ENCODE measurements around the gene WDR82.
"Not testable (repeated sequence)": the region's sequence is repeated elsewhere in the genome, so short reads cannot be mapped to it uniquely, and the experiment has no call there.

Gene WDR82

GRCh38 chr3:52288674-52289073, 10.2 kb upstream of the WDR82 start:
- no peak for DNase-seq

DNA sequence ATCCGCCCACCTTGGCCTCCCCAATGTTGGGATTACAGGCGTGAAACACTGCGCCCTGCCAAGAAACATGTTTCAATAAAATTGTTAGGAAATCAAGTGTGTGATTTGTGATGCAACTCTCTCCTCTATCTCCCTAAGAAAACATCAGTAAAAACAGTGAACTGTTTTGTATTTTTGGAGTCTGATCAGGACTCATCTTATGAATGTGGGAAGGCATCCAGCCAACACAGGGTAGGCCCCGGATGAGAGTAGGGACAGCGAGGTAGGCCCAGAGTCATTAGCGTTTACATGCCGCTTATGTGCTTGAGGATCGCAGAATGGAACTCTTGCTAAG, 8.3 kb upstream of the WDR82 start:
- no peak for DNase-seq

DNA sequence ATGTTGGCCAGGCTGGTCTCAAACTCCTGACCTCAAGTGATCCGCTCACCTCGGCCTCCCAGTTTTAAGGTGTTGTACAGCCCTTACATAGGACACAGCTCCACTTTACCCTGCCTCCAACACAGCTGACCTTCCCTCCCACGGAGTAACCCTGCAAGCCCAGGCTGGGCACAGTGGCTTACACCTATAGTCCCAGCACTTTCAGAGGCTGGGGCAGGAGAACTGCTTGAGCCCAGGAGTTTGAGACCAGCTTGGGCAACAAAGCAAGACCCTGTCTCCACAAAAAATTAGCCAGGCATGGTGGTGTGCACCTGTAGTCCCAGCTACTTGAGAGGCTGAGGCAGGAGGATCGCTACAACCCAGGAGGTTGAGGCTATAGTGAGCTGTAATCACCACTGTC, 5.6 kb upstream of the WDR82 start:
- DNase-seq, result not testable (repeated sequence)

DNA sequence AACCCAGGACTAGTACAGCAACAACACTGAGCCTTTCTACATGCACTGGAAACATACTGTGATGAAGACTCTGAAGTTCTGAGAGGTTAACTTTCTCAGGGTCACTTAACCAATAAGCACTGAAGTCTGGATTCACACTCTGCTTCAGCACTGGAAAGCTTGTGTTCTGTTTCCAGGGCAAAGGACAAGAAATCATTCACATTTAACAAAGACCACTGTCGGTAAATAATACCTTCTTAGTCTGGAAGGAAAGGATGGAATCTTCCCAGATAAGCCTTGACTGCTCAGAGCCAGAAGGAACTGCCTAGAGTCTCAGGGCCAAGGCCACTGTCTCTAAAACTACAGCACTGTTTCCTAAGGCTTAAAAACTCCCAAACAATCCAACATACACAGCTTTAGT, 4.9 kb upstream of the WDR82 start:
- no peak for DNase-seq

- peak in 1 of 2 experiments; percentile 29 for DNase-seq
These were observed 3.7 kb upstream of the WDR82 start for GRCh38 chr3:52281981-52282801.

GRCh38 chr3:52280050-52280461, 1.6 kb upstream of the WDR82 start:
- no peak for DNase-seq

- no peak for DNase-seq
These were observed 1.1 kb upstream of the WDR82 start for GRCh38 chr3:52279596-52279995.

GRCh38 chr3:52277972-52278509, 408 bp downstream of the WDR82 start:
- DNase-seq, result peak; percentile 58 to 64

DNA sequence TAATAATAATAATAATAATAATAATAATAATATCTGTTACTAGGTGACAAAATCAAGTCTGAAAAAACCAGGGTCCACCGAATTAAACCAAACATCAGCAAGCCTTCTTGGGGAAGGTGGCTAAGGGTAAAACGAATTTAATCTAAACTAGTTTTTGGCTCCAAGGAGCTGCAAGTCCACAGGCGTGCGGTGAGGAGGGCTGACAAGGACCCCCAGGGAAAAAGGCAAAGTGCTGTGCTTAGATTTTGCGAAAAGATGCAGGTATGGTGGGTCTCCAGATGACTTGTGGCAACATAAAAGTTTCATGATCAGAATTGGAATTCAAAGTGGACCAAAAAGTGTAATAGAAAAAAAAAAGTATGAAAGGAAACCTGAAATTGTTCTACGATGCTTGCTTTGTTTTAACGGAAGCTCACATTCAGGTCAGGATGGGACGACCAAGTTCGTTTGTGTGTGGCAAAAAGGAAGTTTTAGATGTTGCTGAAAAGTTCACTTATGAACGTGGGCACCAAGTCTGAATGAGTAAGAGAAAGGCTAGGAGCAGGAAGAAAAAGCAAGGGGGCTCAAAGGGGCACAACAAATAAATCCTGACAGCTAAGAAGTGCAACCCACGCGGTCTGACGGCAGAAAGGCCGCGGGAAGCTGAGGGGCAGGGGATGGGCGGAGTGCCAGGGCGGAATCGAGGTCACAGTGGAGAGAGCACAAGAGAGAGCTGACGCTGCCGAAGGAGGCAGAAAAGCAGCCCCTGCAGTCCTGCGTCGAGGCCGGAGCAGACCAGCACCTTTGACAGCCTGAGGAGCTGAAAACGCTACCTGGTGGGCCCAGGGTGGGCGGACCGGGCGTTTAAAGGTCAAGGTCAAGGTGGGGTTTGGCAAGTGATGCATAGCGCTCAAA, 1.1 kb downstream of the WDR82 start:
- DNase-seq, result peak; percentile 68 to 75

DNA sequence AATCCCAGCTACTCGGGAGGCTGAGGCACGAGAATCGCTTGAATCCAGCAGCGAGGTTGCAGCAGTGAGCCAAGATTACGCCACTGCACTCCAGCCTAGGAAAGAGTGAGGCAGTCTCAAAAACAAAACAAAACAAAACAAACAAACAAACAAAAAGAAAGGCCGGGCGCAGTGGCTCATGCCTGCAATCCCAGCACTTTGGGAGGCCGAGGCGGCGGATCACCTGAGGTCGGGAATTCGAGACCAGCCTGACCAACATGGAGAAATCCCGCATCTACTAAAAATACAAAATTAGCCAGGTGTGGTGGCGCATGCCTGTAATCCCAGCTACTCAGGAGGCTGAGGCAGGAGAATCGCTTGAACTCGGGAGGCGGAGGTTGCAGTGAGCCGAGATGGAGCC, 3.7 kb downstream of the WDR82 start:
- DNase-seq, result not testable (repeated sequence)

DNA sequence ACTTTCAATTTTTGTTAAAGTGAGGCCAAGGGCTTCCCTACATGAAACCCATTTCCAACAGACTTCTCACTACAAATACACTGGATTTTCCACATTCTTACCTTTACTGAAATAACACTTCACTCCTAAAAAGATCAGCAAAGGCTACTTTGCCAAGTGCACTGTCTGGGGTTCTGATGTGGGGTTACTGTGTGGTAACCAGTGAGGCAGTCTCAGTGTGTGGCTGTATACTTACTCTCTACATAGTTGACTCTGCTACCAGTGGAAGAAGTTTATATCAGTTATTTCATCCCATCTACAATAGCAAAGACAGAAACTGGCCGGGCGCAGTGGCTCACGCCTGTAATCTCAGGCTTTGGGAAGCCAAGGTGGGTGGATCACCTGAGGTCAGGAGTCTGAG, 5.6 kb downstream of the WDR82 start:
- DNase-seq, result no peak

GRCh38 chr3:52272172-52272571, 6.3 kb downstream of the WDR82 start:
- not testable (repeated sequence) for DNase-seq

DNA sequence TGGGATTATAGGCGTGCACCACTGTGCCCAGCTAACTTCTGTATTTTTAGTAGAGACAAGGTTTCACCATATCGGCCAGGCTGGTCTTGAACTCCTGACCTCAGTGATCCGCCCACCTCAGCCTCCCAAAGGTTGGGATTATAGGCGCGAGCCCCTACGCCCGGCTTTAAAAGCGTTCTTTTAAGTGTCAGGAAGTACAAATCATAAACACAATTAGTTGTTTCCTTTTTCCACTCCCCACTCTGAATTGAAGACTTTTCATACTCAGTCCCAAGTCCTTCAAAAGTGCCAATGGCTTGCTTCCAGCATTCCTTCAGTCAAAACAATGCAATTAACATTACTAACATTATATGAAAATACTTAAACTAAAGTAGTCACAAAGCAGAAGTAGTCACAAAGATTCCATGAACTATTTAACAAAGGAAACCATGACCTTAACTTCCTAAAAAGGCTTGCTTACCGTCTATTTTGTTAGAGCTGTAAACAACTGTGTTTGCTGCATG, 8.1 kb downstream of the WDR82 start:
- no peak for DNase-seq

GRCh38 chr3:52269776-52270175, 8.7 kb downstream of the WDR82 start:
- no peak for DNase-seq

DNA sequence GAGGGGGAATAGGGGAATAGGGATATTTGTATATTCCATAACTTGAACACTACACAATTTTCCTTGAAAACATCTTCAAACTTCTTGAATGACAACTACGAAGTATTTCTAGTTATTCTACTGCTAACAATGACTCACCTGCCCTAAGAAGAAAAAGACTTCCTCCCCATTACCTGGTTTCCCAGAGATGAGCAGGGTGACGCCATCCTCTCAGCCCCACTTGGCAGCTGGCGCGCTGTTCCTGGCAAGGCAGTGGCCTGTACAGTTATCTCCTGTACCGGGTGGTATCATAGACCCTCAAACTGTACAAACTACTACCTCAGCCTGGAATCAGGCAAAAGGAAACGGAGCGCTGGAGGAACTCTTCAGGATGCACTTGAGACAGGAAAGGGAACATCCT, 10.4 kb downstream of the WDR82 start:
- DNase-seq, result peak; percentile 52 to 74

DNA sequence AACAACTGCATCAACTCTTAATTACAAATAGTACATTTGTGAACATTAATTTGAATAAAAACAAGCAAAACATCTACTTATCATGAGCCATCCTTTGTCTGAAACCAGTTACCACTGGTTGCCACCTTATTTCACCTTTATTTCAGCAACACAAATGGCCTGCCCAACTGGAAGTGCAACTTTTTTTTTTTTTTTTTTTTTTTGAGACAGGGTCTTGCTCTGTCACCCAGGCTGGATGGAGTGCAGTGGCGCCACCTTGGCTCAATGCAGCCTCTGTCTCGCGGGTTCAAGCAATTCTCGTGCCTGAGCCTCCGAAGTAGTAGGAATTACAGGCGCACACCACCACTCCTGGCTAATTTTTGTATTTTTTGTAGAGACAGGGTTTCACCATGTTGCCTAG, 13.1 kb downstream of the WDR82 start:
- no peak for DNase-seq

DNA sequence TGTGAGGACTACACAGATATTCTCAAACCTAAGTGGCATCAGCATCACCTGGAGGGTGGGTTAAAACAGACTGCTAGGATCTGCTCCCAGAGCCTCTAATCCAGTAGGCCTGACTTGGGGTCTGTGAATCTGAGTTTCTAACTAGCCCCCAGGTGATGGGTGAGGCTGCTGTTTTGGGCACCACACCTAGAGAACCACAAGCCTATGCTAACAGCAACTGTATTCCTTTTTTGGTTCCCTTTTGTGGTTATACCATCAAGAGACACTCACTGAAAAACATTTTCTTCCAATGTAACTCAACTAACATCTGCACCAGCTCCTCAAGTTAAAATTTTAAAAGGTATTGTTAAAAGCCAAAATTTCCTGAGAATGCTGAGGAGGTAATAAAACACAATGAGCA, 16.0 kb downstream of the WDR82 start:
- no peak for DNase-seq

GRCh38 chr3:52259448-52259847, 19.0 kb downstream of the WDR82 start:
- no peak for DNase-seq

GRCh38 chr3:52259035-52259434, 19.4 kb downstream of the WDR82 start:
- no peak for DNase-seq

GRCh38 chr3:52257911-52258310, 20.5 kb downstream of the WDR82 start:
- DNase-seq, result no peak

GRCh38 chr3:52256622-52257021, 21.8 kb downstream of the WDR82 start:
- no peak for DNase-seq

DNA sequence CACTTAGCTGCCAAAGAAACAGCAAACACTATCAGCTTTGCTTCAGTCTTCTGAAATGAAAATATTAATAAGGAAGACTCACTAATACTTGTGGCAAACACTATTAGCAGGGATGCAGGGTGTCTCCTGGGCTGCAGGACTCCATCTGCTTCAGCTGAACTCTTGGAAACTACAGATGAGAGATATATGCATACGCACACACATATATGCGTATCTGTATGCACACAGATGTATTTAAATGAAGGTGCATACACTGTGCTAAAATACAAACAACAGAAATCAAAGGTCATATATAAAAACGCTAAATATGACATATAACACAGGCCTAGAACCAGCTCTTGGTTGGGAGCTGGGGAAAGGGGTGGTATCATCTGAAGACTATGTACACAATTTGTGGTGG, 22.3 kb downstream of the WDR82 start:
- no peak for DNase-seq

- DNase-seq, result no peak
These were observed 23.8 kb downstream of the WDR82 start for GRCh38 chr3:52254608-52255007.

Data from stimulated activated CD4-positive, alpha-beta T cell treated with anti-CD3 and anti-CD28 coated beads, Interleukin-4, amount 100 ng/mL, for 4 hours (primary cell).